Neural progenitor cell (in vitro differentiated cells): ENCODE results near the gene BEND6.
"Not testable (repeated sequence)": the region's sequence is repeated elsewhere in the genome, so short reads cannot be mapped to it uniquely, and the experiment has no call there.

ENCODE experiments used
- CTCF ChIP-seq: fragments of 200-600 bp; sonication (generic); IDR thresholded peaks from 2 replicates; pipeline ENCODE4 v1.5.1; 2017; ENCODE audit warnings: antibody characterized with exemption, mild to moderate bottlenecking
- EZH2 ChIP-seq: fragments of 200-600 bp; sonication (generic); IDR thresholded peaks from 2 replicates; pipeline ENCODE4 v1.6.1; 2017; ENCODE audit warnings: antibody characterized with exemption, mild to moderate bottlenecking, moderate library complexity

GRCh38 chr6:57008069-57008468 is 53.2 kb downstream of the BEND6 start:
- TF ChIP-seq CTCF, EZH2: not testable (repeated sequence)
